Measurements from ENCODE around the gene UNC13D. TPM values are rescaled to one million over a fixed set of nuclear protein-coding genes. Genes with fewer than 3 reads are reported as not detected.
"Not testable (repeated sequence)": the region's sequence is repeated elsewhere in the genome, so short reads cannot be mapped to it uniquely, and the experiment has no call there.

The UNC13D gene
- total RNA-seq, 1 experiment from 2014 or later: not detected

DNA sequence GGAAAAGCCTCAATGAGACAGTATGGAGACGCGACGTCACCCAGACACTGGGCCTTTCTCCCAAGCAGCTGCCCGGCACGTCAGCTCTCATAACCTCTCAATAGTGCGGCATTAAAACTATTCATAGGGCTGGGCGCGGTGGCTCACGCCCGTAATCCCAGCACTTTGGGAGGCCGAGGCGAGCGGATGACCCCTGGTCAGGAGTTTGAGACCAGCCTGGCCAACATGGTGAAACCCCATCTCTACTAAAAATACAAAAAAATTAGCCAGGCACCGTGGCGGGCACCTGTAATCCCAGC, 7.4 kb upstream of the UNC13D start:
- DNase-seq (ENCODE audit: low read depth): not testable (repeated sequence)

GRCh38 chr17:75850928-75851692, 6.9 kb upstream of the UNC13D start:
- DNase-seq (ENCODE audit: low read depth): no peak

DNA sequence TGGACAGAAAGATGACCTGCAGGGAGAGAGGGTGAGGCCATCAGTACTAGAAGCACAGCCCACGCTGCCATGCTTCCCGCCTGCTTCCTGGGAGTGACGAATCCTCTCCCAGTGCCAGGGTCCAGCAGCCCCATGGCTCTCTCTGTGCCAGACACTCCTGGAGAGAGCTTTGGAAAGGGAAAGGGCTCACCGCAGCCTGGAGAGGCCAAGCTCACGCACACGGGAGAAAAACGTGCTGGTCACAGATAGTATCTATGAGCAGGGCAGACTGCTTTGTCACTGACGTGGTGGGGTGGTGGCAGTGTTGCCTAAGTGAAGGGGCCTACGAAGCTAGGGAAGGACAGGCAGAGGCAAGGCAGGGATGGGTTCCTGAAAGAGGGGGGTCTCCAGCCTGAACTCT, 5.5 kb upstream of the UNC13D start:
- no peak for DNase-seq (ENCODE audit: low read depth)

- no peak for DNase-seq (ENCODE audit: low read depth)
These were observed 5.1 kb upstream of the UNC13D start for GRCh38 chr17:75849279-75849646.

DNA sequence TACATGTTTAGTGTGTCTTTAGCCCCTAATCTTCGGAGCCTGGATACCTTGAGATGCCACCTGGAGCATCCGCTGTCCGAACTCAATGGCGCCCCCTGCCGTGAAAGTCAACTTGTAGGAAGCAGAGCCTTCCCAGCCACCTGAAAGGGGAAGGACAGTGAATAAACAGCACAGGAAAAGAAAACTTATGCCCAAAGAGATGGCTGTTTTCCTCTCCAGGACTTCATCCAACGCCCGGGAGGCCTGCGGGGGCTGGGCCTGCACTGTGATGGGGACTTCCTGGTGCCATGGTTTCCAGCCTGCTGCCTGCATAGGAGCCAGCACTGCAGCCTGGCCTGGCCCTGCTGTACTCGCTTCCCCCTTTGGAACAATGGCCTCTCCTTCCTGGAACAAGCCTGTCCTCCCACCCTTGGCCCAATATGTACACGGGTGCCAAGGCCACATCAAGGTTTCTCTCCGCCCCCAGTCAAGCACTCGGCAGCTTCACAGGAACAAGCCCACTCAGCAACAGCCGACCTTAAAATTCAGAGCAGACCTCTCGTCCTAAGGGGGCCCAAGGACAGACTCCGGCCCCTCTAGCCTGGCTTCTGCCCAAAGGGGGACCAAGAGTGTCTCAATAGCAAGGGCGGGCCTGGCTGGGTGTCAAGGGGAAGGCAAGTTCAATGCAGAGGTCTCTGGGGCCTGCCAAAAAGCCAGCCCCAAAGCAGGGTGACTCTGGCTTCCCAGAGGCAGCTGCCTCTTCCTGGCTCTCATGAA, 4.5 kb upstream of the UNC13D start:
- peak; percentile 28 for DNase-seq (ENCODE audit: low read depth)

DNA sequence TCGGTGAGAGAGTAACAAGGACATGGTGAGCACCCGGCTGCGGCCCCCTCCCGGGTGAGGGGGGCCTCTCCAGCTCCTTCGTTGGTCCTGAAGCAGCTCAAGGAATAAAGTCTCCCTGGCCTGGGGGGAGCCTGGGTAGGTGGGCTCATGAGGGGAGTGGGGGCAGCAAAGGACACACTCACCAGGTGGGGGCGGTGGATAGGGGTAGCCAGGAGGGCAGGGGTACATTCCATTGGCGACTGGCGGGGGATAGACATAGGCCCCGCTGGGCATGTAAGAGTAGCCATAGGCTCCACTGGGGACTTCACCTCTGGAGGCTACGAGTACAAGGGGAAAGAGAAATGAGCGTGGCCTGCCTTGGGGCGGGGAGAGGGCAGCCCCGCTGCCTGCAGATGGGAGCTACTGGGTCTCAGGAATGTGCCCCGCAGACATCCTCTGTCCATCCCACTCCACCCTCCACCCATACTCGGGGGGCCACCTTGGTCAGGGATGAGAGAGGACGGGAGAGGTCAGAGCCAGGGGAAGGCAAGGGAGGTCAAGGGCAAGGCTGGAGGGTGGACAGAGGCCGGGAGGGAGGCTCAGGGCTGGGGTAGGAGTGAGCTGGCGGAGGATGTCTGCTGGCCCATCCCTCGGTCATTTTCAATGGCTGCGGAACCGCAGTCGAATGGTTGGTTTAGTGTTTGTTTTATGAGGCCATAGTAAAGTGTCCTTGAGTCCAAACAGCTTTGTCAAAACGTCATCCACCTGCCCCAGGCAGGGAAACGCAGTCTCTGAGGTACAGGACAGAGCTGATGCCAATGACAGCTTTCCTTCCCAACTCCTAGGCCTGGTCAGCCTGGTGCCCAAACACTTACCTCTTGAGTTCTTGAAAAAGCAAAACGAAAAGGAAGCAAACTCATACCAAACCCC, 3.7 kb upstream of the UNC13D start:
- DNase-seq (ENCODE audit: low read depth): no peak

- DNase-seq (ENCODE audit: low read depth): no peak
These were observed 2.7 kb upstream of the UNC13D start for GRCh38 chr17:75846692-75847613.

GRCh38 chr17:75845933-75846691, 1.9 kb upstream of the UNC13D start:
- no peak for DNase-seq (ENCODE audit: low read depth)

- DNase-seq (ENCODE audit: low read depth): peak; percentile 60
These were observed 981 bp upstream of the UNC13D start for GRCh38 chr17:75845058-75845711.

- DNase-seq (ENCODE audit: low read depth): no peak
These were observed 390 bp upstream of the UNC13D start for GRCh38 chr17:75844530-75845057.

DNA sequence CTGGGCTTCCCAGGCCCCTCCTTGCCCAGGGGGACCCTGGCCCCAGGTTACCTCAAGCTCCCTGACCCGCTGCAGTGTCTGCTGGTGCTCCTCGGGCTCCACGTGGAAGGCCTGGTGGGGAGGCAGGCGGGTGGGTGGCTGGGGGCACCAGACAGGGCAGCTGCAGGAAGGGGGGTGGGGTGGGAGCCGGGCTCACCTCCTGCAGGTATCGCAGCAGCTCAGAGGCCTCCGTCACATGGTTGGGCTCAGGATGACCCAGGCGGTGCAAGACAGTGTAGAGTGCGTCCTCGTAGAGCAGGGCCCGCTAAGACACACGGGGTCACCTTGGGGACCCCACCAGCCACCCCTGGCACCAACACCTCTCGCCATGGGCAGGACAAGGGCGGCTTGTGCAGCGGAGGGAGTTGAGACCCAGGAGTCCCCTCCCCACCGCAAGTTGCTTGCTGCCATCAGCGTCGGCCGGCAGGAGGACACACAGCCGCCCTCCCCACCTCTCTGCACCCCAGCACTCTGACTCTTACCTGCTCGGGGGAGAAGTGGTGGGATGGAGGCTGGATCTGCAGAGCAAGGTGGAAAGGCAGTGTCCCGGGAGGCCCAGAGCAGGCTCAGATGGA, 1.1 kb downstream of the UNC13D start:
- no peak for DNase-seq (ENCODE audit: low read depth)

- DNase-seq (ENCODE audit: low read depth): no peak
These were observed 1.8 kb downstream of the UNC13D start for GRCh38 chr17:75842411-75842810.

- DNase-seq (ENCODE audit: low read depth): peak; percentile 36
These were observed 3.4 kb downstream of the UNC13D start for GRCh38 chr17:75840799-75841164.

DNA sequence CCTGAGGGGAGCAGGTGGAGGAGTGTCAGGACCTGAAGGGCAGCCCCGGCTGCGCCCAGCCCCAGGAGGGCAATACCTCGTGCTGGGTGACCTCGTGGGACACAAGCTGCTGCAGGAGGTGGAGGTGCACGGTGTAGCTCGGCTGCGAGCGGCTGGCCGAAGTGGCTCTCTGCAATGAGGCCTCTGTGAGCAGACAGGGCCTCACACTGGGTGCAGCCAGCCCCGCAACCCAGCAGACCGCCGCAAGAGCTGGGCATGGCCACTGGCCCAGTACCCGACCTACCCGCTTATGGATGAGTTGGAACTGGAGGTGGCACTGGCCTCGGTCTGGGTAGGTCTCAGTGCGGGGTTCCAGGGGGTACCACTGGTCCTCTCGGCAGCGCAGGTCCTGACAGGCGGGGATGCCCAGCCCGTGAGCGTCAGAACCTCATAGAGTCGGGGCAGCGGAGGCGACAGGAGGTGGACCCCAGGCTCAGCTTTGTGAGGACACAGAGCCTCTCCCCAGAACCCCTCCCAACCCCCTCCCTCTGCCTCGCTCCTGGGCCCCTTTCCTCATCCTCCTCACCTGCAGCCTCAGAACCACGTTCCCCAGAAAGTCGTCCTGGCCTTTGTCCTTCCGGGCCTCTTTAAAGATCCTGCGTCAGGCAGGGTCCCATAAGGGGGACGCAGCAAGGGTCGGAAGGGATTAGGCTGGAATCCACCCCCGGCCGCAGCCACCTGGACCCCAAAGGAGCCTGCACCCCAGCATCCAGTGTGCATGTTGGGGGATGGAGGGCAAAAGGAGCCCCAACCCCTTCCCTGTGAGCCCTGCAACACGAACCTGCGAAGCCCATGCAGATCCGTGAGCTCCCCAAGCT, 4.0 kb downstream of the UNC13D start:
- DNase-seq (ENCODE audit: low read depth): no peak

GRCh38 chr17:75838410-75838809, 5.8 kb downstream of the UNC13D start:
- no peak for DNase-seq (ENCODE audit: low read depth)

DNA sequence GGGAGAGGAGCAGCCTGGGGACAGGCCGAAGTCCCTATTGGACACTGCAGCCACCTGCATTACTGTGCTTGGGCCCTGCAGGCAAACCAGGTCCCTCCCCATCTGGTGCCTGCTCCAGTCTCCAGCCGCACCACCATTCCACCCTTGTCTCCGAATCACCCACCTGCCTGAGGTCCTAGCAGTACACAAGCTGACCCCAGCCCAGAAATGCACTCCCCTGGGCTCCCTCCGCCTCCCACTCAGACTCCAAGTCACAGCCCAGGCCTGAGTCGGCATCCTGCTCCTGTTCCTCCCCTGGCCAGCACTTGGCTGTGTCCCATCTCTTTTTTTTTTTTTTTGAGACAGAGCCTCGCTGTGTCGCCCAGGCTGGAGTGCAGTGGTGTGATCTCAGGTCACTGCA, 6.3 kb downstream of the UNC13D start:
- DNase-seq (ENCODE audit: low read depth): no peak

DNA sequence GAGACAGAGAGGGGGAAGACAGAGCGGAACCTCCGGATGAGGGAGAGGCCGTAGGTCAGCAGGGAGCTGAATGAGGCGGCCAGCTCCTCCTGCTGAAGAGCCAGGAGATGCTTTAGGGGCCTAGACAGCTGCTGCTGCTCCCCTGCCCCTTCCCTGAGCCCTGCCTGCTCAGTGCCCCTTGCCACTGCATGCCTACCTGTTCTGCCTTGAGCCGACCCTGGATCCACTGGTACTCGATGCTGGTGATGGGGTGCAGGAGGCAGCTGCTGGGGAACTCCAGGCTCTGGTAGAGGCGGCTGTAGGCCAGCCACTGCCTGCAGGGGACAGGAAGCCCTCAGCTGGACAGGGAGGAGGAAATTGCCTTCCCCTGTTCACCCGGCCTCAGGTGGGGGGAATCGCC, 7.6 kb downstream of the UNC13D start:
- no peak for DNase-seq (ENCODE audit: low read depth)

GRCh38 chr17:75835654-75835987, 8.6 kb downstream of the UNC13D start:
- DNase-seq (ENCODE audit: low read depth): no peak

All from RPMI7951 (cell line).